Thoracic aorta (tissue), 2 donors: ENCODE results near the gene BCL11A. TPM values are rescaled to one million over a fixed set of nuclear protein-coding genes. Genes with fewer than 3 reads are reported as not detected.

Experiments used
- ATAC-seq: fragments of 150-250 bp; one replicate; pipeline ENCODE4 v1.8.0; 2017; ENCODE audit warnings: low read depth; ENCODE audit not compliant: insufficient number of reproducible peaks, low FRiP score
- DNase-seq: peaks from one replicate; pipeline ENCODE4 v3.0.0-alpha.2; 2020; ENCODE audit warnings: low spot score
- H3K27ac ChIP-seq, 2 donors: fragments of 200-600 bp; sonication (generic); 1 replicate in 1 of 2; 2 replicates in 1 of 2; pipeline ENCODE4 v1.5.1; 2016; ENCODE audit warnings: mild to moderate bottlenecking in 2 of 2, moderate library complexity in 2 of 2
- H3K27me3 ChIP-seq: fragments of 200-600 bp; sonication (generic); replicated peaks from 2 replicates; pipeline ENCODE4 v1.6.0; 2016; ENCODE audit warnings: mild to moderate bottlenecking; ENCODE audit not compliant: insufficient read depth
- H3K36me3 ChIP-seq: fragments of 200-600 bp; sonication (generic); one replicate; pipeline ENCODE4 v1.5.1; 2016
- H3K4me1 ChIP-seq, 2 donors: fragments of 200-600 bp; sonication (generic); 1 replicate in 1 of 2; 2 replicates in 1 of 2; pipeline versions ENCODE4 v1.5.1 to v1.6.0; 2016; ENCODE audit warnings: low read depth in 2 of 2, mild to moderate bottlenecking in 1 of 2; ENCODE audit not compliant: control insufficient read depth in 1 of 2
- H3K4me3 ChIP-seq: fragments of 200-600 bp; sonication (generic); 2 replicates; pipeline ENCODE4 v1.5.1; 2016; ENCODE audit warnings: mild to moderate bottlenecking
- H3K9me3 ChIP-seq: fragments of 200-600 bp; sonication (generic); 2 replicates; pipeline ENCODE4 v1.5.1; 2016
- total RNA-seq, 2 donors: library from RNA; depleted of rRNA; stranded (reverse); fragments of >200 nt; gene quantifications; one replicate each; pipeline versions ENCODE4 v1.1.0 to v1.2.3, GENCODE V29; 2016
- TF ChIP-seq, protein P1 (sequence below): fragments of 200-600 bp; sonication (generic); IDR thresholded peaks from one replicate; pipeline ENCODE4 v1.5.1; 2019; ENCODE audit warnings: antibody characterized with exemption

Gene BCL11A
- total RNA-seq, 2 donors from 2014 or later: 0.41 to 0.99 TPM

DNA sequence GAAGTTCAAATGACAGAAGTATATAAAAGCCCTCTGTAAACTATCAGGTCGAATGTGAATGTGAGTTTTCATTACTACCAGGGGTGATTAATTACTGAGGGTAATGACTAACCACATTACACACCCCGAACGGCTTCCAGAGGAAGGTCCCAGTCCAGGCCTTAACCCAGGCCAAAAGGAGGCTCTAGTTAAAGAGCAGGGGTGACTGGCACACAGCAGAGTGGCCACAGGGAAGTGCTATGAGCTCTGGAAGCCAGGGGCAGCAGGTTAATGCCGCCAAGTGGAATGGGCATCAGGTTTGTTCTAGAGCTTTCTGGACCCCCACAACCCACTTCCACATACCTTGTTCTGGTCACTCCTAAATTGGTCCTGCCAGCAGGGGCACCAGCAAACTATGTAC lies 87.7 kb downstream of the BCL11A start:
- Histone ChIP-seq H3K9me3 (no peaks in the 10 kb centered on the region), H3K4me3 (no peak overlapping the region), H3K27ac (no peak overlapping the region), H3K4me1 (no peaks in the 10 kb centered on the region), H3K36me3 (no peaks in the 10 kb centered on the region), H3K27me3 (no peaks in the 10 kb centered on the region)
- no peak for DNase-seq
- TF ChIP-seq, protein P1, sequence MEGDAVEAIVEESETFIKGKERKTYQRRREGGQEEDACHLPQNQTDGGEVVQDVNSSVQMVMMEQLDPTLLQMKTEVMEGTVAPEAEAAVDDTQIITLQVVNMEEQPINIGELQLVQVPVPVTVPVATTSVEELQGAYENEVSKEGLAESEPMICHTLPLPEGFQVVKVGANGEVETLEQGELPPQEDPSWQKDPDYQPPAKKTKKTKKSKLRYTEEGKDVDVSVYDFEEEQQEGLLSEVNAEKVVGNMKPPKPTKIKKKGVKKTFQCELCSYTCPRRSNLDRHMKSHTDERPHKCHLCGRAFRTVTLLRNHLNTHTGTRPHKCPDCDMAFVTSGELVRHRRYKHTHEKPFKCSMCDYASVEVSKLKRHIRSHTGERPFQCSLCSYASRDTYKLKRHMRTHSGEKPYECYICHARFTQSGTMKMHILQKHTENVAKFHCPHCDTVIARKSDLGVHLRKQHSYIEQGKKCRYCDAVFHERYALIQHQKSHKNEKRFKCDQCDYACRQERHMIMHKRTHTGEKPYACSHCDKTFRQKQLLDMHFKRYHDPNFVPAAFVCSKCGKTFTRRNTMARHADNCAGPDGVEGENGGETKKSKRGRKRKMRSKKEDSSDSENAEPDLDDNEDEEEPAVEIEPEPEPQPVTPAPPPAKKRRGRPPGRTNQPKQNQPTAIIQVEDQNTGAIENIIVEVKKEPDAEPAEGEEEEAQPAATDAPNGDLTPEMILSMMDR: no peak
- no peak for ATAC-seq

DNA sequence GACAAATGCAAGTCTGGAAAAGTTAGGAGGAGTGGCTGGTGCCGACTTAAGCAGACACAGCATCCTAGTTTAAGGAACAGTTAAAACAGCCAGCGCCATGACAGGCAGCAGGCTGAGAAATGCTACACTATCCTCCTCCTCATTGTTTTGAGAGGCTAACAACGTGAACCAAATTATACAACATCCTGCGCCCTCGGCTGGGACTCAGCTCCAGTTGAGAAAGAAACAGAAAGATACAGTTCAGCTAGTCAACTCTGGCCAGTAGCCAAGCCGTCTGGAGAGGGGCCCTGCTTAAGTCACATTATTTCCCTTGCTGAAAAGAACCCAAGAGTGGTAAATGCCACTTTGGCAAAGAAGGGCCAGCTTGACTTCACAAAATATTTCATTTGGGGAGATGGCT lies 90.2 kb downstream of the BCL11A start:
- Histone ChIP-seq H3K9me3 (no peaks in the 10 kb centered on the region), H3K4me3 (no peak overlapping the region), H3K36me3 (no peaks in the 10 kb centered on the region), H3K4me1 (no peaks in the 10 kb centered on the region), H3K27me3 (no peaks in the 10 kb centered on the region), H3K27ac (no peak overlapping the region)
- DNase-seq (no peak), ATAC-seq (no peak)
- TF ChIP-seq, protein P1: no peak

DNA sequence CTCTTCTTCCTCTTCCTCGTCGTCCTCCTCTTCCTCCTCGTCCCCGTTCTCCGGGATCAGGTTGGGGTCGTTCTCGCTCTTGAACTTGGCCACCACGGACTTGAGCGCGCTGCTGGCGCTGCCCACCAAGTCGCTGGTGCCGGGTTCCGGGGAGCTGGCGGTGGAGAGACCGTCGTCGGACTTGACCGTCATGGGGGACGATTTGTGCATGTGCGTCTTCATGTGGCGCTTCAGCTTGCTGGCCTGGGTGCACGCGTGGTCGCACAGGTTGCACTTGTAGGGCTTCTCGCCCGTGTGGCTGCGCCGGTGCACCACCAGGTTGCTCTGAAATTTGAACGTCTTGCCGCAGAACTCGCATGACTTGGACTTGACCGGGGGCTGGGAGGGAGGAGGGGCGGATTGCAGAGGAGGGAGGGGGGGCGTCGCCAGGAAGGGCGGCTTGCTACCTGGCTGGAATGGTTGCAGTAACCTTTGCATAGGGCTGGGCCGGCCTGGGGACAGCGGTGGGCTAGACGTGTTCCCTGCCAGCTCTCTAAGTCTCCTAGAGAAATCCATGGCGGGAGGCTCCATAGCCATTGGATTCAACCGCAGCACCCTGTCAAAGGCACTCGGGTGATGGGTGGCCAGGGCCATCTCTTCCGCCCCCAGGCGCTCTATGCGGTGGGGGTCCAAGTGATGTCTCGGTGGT lies 91.9 kb downstream of the BCL11A start:
- no peak for ATAC-seq
- no peaks in the 10 kb centered on the region for H3K36me3 ChIP-seq
- no peaks in the 10 kb centered on the region for H3K27me3 ChIP-seq
- no peaks in the 10 kb centered on the region for H3K4me1 ChIP-seq
- H3K4me3 ChIP-seq: no peak overlapping the region
- H3K9me3 ChIP-seq: no peaks in the 10 kb centered on the region
- no peak for DNase-seq
- TF ChIP-seq, protein P1: no peak
- no peak overlapping the region for H3K27ac ChIP-seq

DNA sequence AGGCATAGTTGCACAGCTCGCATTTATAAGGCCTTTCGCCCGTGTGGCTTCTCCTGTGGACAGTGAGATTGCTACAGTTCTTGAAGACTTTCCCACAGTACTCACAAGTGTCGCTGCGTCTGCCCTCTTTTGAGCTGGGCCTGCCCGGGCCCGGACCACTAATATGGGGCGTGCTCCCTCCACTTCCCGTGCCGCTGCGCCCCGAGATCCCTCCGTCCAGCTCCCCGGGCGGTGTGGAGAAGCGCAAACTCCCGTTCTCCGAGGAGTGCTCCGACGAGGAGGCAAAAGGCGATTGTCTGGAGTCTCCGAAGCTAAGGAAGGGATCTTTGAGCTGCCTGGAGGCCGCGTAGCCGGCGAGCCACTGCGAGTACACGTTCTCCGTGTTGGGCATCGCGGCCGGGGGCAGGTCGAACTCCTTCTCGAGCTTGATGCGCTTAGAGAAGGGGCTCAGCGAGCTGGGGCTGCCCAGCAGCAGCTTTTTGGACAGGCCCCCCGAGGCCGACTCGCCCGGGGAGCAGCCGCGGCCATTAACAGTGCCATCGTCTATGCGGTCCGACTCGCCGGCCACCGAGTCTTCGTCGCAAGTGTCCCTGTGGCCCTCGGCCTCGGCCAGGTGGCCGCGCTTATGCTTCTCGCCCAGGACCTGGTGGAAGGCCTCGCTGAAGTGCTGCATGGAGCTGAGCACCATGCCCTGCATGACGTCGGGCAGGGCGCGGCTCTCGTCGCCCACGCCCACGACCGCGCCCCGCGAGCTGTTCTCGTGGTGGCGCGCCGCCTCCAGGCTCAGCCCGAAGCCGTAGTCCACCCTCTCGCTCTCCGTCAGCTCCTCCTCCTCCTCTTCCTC lies 92.7 kb downstream of the BCL11A start:
- Histone ChIP-seq H3K4me1 (no peaks in the 10 kb centered on the region), H3K9me3 (no peaks in the 10 kb centered on the region), H3K36me3 (no peaks in the 10 kb centered on the region), H3K4me3 (no peak overlapping the region), H3K27me3 (no peaks in the 10 kb centered on the region), H3K27ac (no peak overlapping the region)
- TF ChIP-seq, protein P1: no peak
- no peak for ATAC-seq
- DNase-seq: no peak

DNA sequence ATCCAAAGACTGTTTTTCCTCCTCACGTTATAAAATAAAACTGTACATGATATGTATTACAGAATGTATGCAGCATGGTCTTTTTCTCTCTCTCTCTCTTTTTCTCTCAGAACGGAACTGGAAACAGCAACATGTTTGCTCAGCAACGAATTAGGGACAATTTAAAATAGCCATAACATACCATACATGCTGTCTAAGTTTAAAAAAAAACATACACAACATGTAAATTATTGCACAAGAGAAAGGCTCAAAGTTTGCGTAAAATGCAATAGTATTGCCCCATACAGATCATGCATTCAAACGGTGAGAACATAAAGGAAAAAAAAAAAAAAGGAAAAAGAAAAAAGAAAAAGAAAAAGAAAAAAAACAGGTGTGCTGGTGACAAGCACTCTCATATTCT lies 93.6 kb downstream of the BCL11A start:
- DNase-seq (no peak), ATAC-seq (no peak)
- Histone ChIP-seq H3K4me1 (no peaks in the 10 kb centered on the region), H3K9me3 (no peaks in the 10 kb centered on the region), H3K27ac (no peak overlapping the region), H3K4me3 (no peak overlapping the region), H3K36me3 (no peaks in the 10 kb centered on the region), H3K27me3 (no peaks in the 10 kb centered on the region)
- TF ChIP-seq, protein P1: no peak
